GM19025 (cell line): ENCODE results near the gene TMEM176B.

ENCODE experiments used
- ATAC-seq: cut with Tn5 transposase; IDR thresholded peaks from one replicate; pipeline ENCODE4 v1.9.1; 2021; ENCODE audit warnings: mild to moderate bottlenecking, low read depth, moderate library complexity; ENCODE audit not compliant: unreplicated experiment

The TMEM176B gene

DNA sequence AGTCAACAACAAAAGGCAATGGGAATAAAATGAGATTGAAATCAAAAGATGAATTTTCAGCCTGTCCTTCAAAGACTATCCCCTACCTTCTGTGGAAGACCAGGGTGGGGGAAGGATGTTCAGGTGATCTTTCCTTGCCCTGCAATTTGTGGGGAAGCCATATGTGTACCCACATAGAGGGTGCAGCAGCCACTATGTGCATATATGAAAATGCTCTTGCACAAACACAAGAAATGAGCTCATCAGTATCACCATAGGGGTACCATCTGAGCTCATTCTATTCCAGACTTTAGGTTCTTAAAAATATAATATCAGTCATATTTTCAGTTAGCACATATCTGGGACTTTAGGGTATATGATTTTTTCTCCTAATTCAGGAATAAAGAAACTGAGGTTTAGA, 45.2 kb downstream of the TMEM176B start:
- no peak for ATAC-seq

DNA sequence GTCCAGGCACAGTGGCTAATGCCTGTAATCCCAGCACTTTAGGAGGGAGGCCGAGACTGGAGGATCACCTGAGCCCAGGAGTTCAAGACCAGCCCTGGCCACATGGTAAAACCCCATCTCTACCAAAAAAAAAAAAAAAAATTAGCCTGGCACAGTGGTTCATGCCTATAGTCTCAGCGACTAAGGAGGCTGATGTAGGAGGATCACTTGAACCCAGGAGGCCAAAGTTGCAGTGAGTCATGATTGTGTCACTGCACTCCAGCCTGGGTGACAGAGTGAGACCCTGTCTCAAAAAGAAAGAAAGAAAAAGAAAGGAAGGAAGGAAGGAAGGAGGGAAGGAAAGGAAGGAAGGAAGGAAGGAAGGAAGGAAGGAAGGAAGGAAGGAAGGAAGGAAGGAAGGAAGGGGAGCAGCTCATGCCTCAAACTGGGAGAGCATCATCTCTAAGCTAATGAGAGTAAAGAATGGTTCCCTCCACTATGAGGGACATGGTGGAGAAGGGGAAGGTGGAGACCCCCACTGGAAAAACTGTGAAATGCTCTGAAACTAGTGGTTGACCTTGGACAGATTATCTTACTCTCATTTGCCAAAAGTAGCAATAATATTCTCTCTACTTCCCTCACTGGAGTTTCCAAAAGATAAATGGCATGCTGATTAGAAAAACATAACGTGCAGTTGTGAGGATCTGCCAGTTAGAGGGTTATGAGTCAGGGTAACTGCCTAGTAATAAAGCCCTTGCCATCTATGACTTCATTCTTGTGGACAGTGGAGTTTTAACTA, 46.1 kb downstream of the TMEM176B start:
- ATAC-seq: peak; percentile 44

DNA sequence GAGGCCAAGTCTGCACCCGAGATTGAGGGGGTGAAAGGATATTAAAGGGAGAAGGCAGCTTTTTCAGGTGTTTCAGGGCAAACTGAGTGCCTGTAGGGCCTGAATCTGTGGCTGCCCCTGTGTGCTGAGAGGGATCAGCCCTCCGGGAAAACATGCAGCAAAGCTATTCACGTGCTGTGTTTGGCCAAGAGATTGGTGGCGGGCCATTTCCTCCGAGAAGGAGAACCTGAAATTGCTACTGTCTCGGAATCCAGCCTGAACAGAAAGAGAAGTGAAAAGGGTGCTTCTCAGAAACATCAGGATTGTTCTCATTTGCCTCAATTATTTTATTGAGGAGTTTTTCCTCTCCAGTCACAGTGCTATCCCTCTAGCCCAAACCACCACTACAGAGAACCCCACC, 46.9 kb downstream of the TMEM176B start:
- ATAC-seq: no peak

DNA sequence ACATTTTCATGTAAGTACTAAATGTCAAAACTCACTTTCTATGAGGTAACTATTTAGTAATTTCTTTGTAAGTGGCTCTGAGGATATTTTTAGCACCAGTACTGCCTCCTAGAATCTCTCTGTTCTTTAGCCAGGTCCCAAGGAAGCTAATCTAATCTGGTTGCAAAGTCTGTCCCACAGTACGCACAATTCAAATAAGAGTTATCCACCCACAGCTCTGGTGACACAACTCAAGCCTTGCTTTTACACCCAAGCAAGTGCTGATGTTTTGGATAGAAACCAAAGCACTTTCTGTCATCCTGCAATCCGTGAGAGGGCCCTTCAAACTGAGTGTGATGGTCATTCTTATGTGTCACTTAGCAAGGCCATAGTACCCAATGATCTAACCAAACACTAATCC, 48.5 kb downstream of the TMEM176B start:
- no peak for ATAC-seq

DNA sequence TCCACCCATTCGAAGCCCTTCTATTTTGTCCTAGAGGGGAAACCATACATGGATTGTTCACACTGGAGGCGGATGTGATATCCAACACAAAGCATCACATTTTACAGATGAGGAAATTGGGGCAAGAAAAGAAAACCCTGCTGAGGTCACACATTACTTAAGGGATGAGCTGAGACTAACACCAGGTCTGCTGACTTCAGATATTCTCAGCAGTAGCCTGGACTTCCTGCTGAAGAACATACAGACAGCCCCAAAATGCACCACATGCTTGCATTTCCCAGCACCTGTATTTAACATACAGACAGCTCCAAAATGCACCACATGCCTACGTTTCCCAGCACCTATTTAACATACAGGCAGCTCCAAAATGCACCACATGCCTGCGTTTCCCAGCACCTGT, 51.8 kb downstream of the TMEM176B start:
- no peak for ATAC-seq

DNA sequence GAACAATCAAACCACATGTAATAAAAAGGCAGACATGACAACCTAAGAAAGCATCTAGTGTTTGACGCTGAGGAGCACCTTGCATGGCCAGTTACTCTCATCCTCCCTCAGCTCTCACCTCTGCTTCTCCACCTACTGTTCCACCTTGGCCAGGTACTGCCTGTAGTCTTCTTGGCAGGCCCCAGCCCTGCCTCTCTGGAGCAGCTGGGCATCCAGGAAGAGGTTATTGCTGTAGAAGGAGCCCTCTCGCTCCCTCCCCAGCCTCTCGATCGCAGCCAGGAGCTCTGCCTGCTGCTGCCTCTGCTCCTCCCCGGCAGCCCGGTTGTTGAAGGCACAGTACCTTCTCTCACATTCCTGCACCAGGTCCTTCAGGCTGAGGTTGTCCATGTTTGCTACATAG, 53.2 kb downstream of the TMEM176B start:
- ATAC-seq: no peak

DNA sequence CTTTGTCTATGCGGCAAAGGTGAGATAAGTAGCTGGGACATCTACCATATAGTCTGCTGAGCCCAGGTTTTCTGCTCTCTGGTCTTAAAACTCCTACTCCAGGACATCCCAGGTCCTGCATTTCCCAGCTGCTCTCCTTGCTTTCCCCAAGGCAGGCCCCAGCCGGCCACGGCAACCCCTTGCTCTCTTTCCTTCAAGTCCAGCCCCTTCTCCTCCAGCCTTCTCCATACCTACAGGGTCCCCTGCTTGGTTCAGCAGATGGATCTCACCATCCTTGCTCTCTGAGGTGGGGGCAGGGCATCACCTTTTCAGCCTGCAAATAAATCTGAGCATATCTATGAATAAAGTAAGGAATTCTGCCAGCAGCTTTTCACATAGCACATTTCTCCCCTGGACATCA, 54.3 kb downstream of the TMEM176B start:
- no peak for ATAC-seq

DNA sequence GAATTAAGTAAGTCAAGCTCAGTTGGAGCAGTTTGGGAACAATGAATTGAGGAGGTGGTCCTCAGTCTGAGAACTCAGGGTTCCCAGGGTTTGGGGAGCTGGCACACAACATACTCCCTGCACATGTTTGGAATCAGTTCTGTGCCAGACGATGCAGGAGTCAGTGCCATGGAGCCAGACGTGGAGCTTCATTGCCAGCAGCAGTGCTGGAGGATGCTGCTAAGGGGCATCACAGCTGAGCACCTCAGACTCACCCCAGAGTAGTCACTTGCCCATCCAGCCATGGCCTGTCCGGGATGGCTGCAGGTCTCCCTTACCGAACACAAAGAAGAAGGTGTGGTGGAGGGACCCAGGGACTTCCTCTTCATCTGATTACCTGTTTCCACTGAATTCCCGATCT, 55.1 kb downstream of the TMEM176B start:
- no peak for ATAC-seq

DNA sequence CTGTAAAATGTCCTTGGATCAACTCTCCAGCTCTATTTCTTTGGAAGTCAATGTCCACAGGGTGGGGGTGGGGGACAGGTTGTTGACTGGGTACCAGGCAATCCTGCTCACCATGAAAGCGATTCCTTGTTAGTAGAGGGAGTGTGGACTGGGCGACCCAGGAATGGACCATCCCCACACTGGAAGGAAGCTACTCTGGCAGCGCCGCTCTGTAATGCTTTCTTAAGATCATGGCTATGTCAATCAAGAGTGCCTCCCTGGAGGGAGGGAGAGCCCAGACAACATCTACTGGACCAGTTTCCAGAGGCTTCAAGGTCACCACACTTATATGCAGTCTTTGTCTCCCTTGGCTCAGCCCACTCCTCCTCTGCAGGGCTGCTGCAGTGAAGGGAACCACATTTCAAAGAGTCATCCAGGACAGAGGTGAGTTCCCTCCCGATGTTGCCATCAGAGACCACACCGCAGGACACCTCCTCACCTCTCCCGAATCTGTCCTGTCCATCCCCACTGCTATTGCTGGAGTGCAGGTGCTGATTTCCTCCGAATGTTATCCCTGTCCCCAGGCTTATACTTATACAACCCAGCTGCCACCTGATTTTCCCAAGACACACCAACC, 56.0 kb downstream of the TMEM176B start:
- no peak for ATAC-seq

DNA sequence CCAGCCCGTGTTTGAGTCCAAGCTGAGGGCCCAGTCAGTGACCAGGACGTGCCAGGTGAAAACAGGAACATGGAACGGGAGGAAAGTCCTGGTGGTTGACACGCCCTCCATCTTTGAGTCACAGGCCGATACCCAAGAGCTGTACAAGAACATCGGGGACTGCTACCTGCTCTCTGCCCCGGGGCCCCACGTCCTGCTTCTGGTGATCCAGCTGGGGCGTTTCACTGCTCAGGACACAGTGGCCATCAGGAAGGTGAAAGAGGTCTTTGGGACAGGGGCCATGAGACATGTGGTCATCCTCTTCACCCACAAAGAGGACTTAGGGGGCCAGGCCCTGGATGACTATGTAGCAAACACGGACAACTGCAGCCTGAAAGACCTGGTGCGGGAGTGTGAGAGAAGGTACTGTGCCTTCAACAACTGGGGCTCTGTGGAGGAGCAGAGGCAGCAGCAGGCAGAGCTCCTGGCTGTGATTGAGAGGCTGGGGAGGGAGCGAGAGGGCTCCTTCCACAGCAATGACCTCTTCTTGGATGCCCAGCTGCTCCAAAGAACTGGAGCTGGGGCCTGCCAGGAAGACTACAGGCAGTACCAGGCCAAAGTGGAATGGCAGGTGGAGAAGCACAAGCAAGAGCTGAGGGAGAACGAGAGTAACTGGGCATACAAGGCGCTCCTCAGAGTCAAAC, 57.7 kb downstream of the TMEM176B start:
- ATAC-seq: no peak
